Measurements from ENCODE around the gene CELF4.

GRCh38 chr18:37551249-37551648, 14.3 kb downstream of the CELF4 start:
- TF ChIP-seq CTCF (IDR thresholded peaks at IDR 0.05) (no peak), POLR2A (IDR thresholded peaks at IDR 0.05) (no peak)

All from body of pancreas (tissue), 4 donors.